ENCODE measurements around the gene DNAJA3. TPM values are rescaled to one million over a fixed set of nuclear protein-coding genes. Genes with fewer than 3 reads are reported as not detected.

Gene DNAJA3
- total and polyA plus RNA-seq, 2 of the 4 experiments (the other 2 are of a cell fraction), result 38.0 to 40.2 TPM

GRCh38 chr16:4415538-4416199, 10.0 kb upstream of the DNAJA3 start (continued):
- TF ChIP-seq ELK1 (IDR thresholded peaks at IDR 0.05; ENCODE audit: borderline replicate concordance, low read depth, low read length), result no peak
